Measurements from ENCODE around the gene SKI.

The SKI gene

GRCh38 chr1:2271841-2272655 lies 43.9 kb downstream of the SKI start:
- DNase-seq (ENCODE audit: extremely low spot score, insufficient read length, low read depth), result no peak
- FAIRE-seq, result no peak

DNA sequence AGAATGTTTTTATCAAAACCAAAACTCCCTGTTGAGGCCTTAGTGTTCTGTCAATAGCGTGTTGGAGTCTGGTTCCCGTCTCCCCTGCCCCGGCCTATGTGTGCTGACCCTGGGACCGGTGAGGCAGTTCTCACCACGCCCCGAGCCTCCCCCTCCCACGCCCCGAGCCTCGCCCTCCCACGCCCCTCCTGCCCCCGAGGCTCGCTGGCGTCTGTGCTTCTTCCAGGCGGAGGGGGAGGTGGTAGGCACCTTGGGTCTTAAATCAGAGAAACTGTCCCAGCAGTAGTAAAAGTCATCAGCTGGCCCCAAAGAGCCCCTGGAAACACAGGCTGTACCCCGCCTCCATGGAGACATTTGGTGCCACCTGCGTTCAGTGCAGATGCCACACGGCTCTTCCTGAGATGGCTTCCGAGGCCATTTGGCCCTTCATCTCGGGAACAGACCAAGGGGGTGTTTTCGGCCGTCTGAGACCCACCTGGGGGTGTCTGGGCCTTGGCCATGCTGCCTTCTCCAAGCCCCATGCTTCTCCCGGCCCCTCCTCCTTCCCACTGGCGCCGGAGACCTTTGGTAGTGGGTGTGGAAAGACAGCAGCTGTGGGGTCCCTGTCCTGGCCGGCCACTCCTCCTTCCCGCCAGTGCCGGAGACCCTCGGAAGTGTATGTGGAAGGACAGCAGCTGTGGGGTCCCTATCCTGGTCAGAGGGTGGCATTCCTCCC lies 44.7 kb downstream of the SKI start:
- FAIRE-seq, result no peak
- no peak for DNase-seq (ENCODE audit: extremely low spot score, insufficient read length, low read depth)

GRCh38 chr1:2273401-2274090 lies 45.4 kb downstream of the SKI start:
- FAIRE-seq, result no peak
- DNase-seq (ENCODE audit: extremely low spot score, insufficient read length, low read depth), result no peak

DNA sequence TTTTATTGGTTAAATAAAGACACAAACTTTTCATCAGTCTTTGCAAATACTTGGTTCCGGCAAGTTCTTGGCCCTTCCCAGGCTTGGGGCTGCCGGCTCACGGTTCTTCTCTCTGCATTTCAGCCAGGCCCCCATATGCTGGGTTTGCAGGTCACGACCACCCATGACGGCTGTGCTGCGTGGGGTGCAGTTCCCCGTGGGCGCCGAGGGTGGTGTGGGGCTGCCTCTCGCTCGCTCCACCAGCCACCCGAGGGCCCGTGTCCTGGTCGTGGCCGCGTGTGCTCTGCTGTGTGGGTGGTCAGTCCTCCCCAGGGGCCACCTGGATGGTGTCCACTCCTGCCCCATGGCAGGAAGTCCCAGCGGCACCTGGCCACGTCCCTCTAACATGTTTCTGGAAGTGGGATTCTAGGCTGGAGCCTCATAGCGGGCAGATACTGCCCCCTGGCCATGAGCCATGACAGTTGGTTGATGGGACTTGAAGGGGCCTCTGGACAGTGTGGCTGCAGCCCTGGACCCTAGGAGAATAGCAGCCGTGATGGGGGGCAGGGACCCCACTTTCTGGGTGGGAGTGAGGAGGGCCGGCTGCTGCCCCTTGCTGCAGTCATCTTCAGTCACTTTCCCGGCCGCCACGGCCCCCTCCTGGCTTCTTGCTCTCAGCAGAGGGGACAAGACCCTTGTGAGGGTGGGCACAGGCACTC lies 46.3 kb downstream of the SKI start:
- DNase-seq (ENCODE audit: extremely low spot score, insufficient read length, low read depth) (no peak), FAIRE-seq (no peak)

- DNase-seq (ENCODE audit: extremely low spot score, insufficient read length, low read depth) (no peak), FAIRE-seq (no peak)
These were observed 46.9 kb downstream of the SKI start for GRCh38 chr1:2274929-2275475.

GRCh38 chr1:2275796-2276536 lies 47.8 kb downstream of the SKI start:
- no peak for FAIRE-seq

DNA sequence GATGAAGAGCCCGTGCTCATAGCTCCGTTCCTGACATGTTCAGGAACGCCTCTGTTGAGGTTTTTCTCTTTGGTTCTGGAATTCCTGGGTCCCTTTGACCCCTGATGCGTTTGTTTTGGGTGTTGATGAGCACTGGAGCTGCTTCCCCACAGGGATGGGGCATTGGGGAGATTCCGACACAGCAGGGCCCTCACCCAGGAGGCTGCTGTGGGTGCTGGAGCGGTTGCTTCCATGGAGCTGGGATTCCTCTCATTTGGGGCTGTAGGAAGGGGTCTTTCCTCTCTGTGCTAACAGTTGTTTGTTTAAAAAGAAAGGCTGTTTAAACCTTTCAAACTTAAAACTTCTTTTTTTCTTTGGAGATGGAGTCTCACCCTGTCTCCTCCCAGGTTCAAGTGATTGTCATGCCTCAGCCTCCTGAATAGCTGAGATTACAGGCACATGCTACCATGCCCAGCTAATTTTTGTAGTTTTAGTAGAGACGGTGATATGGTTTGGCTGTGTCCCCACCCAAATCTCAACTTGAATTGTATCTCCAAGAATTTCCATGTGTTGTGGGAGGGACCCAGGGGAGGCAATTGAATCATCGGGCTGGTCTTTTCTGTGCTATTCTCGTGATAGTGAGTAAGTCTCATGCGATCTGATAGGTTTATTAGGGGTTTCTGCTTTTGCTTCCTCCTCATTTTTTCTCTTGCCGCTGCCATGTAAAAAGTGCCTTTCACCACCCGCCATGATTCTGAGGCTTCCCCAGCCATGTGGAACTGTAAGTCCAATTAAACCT lies 48.9 kb downstream of the SKI start:
- FAIRE-seq, result no peak
- no peak for DNase-seq (ENCODE audit: extremely low spot score, insufficient read length, low read depth)

More at GRCh38 chr1:2275796-2276536, 47.8 kb downstream of the SKI start:
- no peak for DNase-seq (ENCODE audit: extremely low spot score, insufficient read length, low read depth)

DNA sequence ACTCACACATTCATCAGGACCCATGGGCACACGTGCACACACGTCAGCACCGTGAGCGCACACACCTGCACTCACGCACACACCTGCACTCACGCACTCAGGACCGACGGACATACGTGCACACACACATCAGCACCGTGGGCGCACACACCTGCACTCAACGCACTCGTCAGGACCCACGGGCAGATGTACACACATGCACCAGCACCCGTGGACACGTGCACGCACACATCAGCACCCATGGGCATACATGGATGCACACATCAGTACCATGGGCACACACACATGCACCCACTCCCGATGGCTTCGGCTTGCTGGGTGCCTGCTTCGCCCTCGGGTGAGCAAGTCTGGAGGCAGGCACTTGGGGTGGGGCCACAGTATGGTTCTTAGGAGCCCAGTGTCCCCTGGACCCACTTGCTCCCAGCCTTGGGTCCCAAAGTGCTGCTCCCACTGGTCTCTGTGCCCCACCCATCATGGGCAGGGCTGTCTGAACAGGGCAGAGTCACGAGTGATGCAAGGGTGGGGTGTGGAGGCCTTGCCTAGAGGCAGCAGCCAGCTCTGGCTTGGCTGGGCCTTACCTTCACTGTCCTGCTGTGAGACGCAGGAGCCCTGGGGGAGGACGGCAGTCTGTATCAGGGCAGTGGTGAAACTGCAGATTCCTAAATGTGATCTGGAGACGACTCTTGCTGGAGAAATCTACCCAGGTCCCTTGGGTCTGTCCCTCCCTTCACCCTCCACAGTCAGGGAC lies 49.8 kb downstream of the SKI start:
- FAIRE-seq (no peak), DNase-seq (ENCODE audit: extremely low spot score, insufficient read length, low read depth) (no peak)

GRCh38 chr1:2278591-2279209 lies 50.6 kb downstream of the SKI start:
- no peak for FAIRE-seq
- DNase-seq (ENCODE audit: extremely low spot score, insufficient read length, low read depth), result no peak

GRCh38 chr1:2279210-2279639 lies 51.1 kb downstream of the SKI start:
- no peak for FAIRE-seq
- no peak for DNase-seq (ENCODE audit: extremely low spot score, insufficient read length, low read depth)

DNA sequence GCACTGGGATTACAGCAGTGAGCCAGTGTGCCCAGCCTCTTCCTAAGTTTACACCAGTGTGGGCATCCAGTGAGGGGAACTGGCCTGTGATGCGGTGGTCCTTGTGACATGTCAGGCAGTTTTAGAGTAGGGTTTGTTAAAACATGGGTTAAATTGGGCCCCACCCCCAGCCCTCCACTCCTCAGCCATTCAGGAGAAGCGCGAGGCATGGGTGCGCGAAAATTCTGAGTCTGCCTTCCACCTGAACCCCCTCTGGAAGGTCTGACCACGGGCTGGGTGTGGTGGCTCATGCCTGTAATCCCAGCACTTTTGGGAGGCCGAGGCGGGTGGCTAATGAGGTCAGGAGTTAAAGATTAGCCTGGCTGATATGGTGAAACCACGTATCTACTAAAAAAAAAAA lies 51.7 kb downstream of the SKI start:
- no peak for FAIRE-seq
- DNase-seq (ENCODE audit: extremely low spot score, insufficient read length, low read depth), result no peak

- no peak for FAIRE-seq
- no peak for DNase-seq (ENCODE audit: extremely low spot score, insufficient read length, low read depth)
These were observed 54.6 kb downstream of the SKI start for GRCh38 chr1:2282556-2283270.

- FAIRE-seq, result no peak
- no peak for DNase-seq (ENCODE audit: extremely low spot score, insufficient read length, low read depth)
These were observed 55.4 kb downstream of the SKI start for GRCh38 chr1:2283371-2283990.

DNA sequence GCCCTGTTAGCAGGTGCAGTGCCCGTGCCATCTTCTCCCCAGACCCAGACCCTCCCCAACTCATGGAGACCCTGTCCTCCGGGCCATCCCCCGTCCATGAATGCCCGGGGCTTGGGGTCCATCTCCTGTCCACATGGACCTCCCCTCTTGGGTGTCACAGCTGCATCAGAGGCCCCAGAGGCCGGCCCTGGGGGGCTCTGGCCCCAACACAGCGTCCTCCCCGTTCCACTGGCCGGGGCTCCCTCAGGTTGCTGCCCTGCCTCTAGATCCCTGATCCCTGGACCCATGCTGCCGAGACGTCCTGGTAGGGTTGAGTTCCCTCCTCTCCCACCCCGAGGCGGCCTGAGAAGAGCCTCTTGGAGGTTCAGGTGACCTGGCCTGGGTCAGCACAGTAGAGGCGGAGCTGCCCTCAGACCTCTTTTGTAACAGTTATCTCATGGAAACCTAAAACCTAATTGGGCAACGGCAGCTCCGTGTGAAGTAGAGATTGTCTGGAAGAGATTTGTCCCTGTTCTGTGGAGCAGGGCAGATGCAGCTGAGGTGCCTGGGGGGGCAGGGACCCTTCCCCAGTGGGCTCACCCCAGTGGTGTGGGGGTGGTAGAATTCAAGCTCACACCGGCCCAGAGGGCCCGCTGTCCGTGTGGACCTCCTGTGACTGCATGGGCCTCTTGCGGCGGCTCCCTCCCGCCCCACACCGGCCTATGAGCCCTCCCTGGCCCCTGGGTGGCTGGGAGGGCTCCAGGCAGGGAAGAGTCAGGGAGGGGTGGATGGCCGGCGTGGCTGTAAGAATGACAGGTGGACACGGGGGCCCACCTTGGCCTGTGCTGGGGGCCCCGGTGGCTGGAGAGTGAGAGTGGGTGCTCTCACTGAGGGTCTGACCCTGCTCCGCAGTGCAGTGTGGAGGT lies 56.1 kb downstream of the SKI start:
- no peak for DNase-seq (ENCODE audit: extremely low spot score, insufficient read length, low read depth)
- FAIRE-seq, result no peak

GRCh38 chr1:2284932-2285331 lies 56.8 kb downstream of the SKI start:
- DNase-seq (ENCODE audit: extremely low spot score, insufficient read length, low read depth), result no peak
- no peak for FAIRE-seq
